ENCODE measurements around the gene P3H1.
A peak's percentile ranks its signal among the peaks of the same experiment; 100 is the strongest.
"Not testable (repeated sequence)": the region's sequence is repeated elsewhere in the genome, so short reads cannot be mapped to it uniquely, and the experiment has no call there.

The P3H1 gene, protein sequence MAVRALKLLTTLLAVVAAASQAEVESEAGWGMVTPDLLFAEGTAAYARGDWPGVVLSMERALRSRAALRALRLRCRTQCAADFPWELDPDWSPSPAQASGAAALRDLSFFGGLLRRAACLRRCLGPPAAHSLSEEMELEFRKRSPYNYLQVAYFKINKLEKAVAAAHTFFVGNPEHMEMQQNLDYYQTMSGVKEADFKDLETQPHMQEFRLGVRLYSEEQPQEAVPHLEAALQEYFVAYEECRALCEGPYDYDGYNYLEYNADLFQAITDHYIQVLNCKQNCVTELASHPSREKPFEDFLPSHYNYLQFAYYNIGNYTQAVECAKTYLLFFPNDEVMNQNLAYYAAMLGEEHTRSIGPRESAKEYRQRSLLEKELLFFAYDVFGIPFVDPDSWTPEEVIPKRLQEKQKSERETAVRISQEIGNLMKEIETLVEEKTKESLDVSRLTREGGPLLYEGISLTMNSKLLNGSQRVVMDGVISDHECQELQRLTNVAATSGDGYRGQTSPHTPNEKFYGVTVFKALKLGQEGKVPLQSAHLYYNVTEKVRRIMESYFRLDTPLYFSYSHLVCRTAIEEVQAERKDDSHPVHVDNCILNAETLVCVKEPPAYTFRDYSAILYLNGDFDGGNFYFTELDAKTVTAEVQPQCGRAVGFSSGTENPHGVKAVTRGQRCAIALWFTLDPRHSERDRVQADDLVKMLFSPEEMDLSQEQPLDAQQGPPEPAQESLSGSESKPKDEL

GRCh38 chr1:42766741-42767509 is at the start of gene P3H1, which contains the start of gene C1orf50:
Gene P3H1 (minus strand): TSS chr1:42767028. CDS start chr1:42766971, 57 bp downstream.
Gene C1orf50 (plus strand): TSS chr1:42767249. CDS start chr1:42767312, 63 bp downstream.
- H3K4me3 Mint-ChIP-seq = no peak within 1 kb of the TSS
- H3K9me3 Mint-ChIP-seq = no peaks in the 10 kb centered on the region
- no peaks in the 10 kb centered on the region for H3K27me3 Mint-ChIP-seq (ENCODE audit: low read depth)
- peaks cover 7% of the 10 kb centered on the region for H3K36me3 Mint-ChIP-seq (ENCODE audit: low read depth)
- peak within 1 kb of the TSS; percentile 88 for H3K27ac Mint-ChIP-seq
- H3K4me1 Mint-ChIP-seq (ENCODE audit: low read depth) = peaks cover 21% of the 10 kb centered on the region

- peaks cover 5% of the 10 kb centered on the region for H3K27me3 Mint-ChIP-seq (ENCODE audit: low read depth)
- H3K9me3 Mint-ChIP-seq = no peaks in the 10 kb centered on the region
- peak overlapping the region; percentile 78 for H3K27ac Mint-ChIP-seq
- peaks cover 13% of the 10 kb centered on the region for H3K4me1 Mint-ChIP-seq (ENCODE audit: low read depth)
- H3K36me3 Mint-ChIP-seq (ENCODE audit: low read depth) = peaks cover 8% of the 10 kb centered on the region
- peak overlapping the region; percentile 82 for H3K4me3 Mint-ChIP-seq
Measured at GRCh38 chr1:42815941-42816584, 49.2 kb upstream of the P3H1 start.

DNA sequence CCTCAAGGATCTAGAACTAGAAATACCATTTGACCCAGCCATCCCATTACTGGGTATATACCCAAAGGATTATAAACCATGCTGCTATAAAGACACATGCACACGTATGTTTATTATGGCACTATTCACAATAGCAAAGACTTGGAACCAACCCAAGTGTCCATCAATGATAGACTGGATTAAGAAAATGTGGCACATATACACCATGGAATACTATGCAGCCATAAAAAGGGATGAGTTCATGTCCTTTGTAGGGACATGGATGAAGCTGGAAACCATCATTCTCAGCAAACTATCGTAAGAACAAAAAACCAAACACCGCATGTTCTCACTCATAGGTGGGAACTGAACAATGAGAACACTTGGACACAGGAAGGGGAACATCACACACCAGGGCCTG is 48.0 kb upstream of the P3H1 start:
- not testable (repeated sequence) for H3K27me3 Mint-ChIP-seq (ENCODE audit: low read depth); H3K9me3 Mint-ChIP-seq; H3K4me3 Mint-ChIP-seq; H3K27ac Mint-ChIP-seq; H3K36me3 Mint-ChIP-seq (ENCODE audit: low read depth)
- H3K4me1 Mint-ChIP-seq (ENCODE audit: low read depth) = peaks cover 13% of the 10 kb centered on the region

- Mint-ChIP-seq H3K36me3 (ENCODE audit: low read depth) (peaks cover 4% of the 10 kb centered on the region), H3K27ac (peak overlapping the region; percentile 23), H3K27me3 (ENCODE audit: low read depth) (no peaks in the 10 kb centered on the region), H3K4me1 (ENCODE audit: low read depth) (peaks cover 3% of the 10 kb centered on the region), H3K4me3 (no peak overlapping the region), H3K9me3 (no peaks in the 10 kb centered on the region)
Measured at GRCh38 chr1:42807056-42807668, 40.3 kb upstream of the P3H1 start.

- Mint-ChIP-seq H3K27me3 (ENCODE audit: low read depth) (no peaks in the 10 kb centered on the region), H3K36me3 (ENCODE audit: low read depth) (peaks cover 4% of the 10 kb centered on the region), H3K27ac (no peak overlapping the region), H3K9me3 (no peaks in the 10 kb centered on the region), H3K4me1 (ENCODE audit: low read depth) (peaks cover 3% of the 10 kb centered on the region), H3K4me3 (no peak overlapping the region)
Measured at GRCh38 chr1:42806593-42806992, 39.8 kb upstream of the P3H1 start.

DNA sequence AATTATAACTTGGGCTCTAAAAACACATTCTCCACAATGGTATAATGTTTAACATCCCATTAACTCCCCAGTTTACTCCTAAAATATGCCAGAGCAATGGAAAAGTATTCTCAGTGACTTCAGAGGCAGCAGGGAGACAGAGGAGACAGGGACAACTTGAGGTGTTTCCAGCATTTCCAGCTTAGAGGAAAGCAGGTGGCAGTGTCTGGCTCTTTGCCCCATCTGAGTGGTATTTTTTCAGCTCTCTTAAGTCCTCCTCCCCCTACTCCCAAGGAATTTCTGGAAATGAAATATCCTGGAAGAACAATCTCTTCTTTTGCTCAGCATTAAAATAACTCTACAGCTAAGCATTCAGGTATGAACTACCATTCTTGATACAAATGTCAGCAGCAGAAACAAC is 39.3 kb upstream of the P3H1 start:
- Mint-ChIP-seq H3K9me3 (no peaks in the 10 kb centered on the region), H3K4me3 (no peak overlapping the region), H3K4me1 (ENCODE audit: low read depth) (peaks cover 3% of the 10 kb centered on the region), H3K27me3 (ENCODE audit: low read depth) (no peaks in the 10 kb centered on the region), H3K27ac (no peak overlapping the region), H3K36me3 (ENCODE audit: low read depth) (peaks cover 4% of the 10 kb centered on the region)

DNA sequence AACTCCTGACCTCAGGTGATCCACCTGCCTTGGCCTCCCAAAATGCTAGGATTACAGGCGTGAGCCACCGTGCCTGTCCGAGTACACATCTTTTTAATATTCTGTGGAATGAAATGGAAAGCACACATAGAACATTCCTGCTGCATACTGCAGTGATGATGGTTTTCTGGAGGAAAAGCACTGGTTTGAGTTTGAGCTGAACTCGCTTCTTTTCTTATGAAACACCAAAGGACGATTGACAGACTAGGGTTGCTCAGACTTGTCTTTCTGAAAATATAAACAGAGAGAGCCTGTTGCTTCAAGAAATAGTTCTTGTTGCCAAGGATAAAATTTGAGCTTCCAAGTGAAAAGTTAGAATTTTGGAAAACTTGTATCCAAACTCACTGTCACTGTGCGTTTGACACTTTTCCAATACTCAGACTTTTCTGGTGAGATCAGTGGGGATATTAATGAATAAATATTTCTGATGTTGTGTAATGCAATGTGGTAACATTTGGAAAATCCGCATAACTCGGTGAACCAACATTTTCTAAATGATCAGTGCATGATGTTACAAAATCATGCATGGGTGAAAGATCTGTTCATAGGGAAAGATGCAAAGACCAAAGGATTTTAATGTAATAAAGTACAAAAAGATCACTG is 35.1 kb upstream of the P3H1 start:
- Mint-ChIP-seq H3K4me1 (ENCODE audit: low read depth) (no peaks in the 10 kb centered on the region), H3K9me3 (no peaks in the 10 kb centered on the region), H3K27me3 (ENCODE audit: low read depth) (peaks cover 13% of the 10 kb centered on the region), H3K4me3 (no peak overlapping the region), H3K36me3 (ENCODE audit: low read depth) (peaks cover 4% of the 10 kb centered on the region), H3K27ac (no peak overlapping the region)

DNA sequence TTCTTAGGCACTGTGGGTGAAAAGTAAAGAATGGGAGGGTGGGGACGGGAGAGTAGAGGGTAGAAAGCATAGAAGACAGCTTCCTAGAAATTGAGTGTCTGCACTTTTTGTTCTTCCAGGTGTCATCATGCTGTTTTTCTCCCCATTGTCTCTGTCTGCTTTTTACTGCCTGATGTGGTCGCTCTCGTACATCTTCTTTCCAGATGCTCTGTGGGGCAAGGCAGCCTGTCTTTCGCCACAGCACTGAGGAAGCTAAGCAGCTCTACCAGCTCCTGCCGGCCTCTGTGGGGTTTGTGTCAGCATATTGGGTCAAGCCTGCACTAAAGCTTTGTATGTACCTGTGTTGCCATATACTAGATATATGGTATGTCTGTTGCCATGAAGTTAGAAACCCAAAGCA is 31.2 kb upstream of the P3H1 start:
- Mint-ChIP-seq H3K4me1 (ENCODE audit: low read depth) (no peaks in the 10 kb centered on the region), H3K36me3 (ENCODE audit: low read depth) (no peaks in the 10 kb centered on the region), H3K27ac (no peak overlapping the region), H3K27me3 (ENCODE audit: low read depth) (peaks cover 21% of the 10 kb centered on the region), H3K9me3 (no peaks in the 10 kb centered on the region), H3K4me3 (no peak overlapping the region)

- peaks cover 21% of the 10 kb centered on the region for H3K27me3 Mint-ChIP-seq (ENCODE audit: low read depth)
- H3K27ac Mint-ChIP-seq = no peak overlapping the region
- no peaks in the 10 kb centered on the region for H3K36me3 Mint-ChIP-seq (ENCODE audit: low read depth)
- no peaks in the 10 kb centered on the region for H3K4me1 Mint-ChIP-seq (ENCODE audit: low read depth)
- no peak overlapping the region for H3K4me3 Mint-ChIP-seq
- H3K9me3 Mint-ChIP-seq = no peaks in the 10 kb centered on the region
Measured at GRCh38 chr1:42797414-42797813, 30.6 kb upstream of the P3H1 start.

DNA sequence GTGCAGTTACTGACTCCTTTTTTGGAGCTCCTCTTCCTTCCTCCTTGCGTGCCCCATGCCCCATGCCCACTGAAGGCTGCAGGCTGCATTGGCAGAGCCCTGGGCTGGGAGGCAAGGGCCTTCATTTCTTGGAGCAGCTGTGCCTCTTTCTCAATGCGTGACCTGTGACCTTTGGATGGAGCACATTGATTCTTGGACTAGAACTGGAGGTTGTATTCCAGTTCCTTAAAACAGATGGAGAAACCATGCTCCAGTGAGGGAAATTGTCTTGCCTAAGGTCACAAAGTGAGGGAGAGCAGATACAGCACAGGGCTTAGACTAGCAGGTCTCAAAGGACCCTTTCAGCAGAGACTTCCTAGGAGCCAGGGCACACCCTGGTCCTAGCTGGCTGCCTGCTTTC is 27.0 kb upstream of the P3H1 start:
- H3K27me3 Mint-ChIP-seq (ENCODE audit: low read depth) = peaks cover 19% of the 10 kb centered on the region
- H3K9me3 Mint-ChIP-seq = no peaks in the 10 kb centered on the region
- no peaks in the 10 kb centered on the region for H3K4me1 Mint-ChIP-seq (ENCODE audit: low read depth)
- no peaks in the 10 kb centered on the region for H3K36me3 Mint-ChIP-seq (ENCODE audit: low read depth)
- H3K4me3 Mint-ChIP-seq = no peak overlapping the region
- H3K27ac Mint-ChIP-seq = no peak overlapping the region

GRCh38 chr1:42788021-42788420 is 21.2 kb upstream of the P3H1 start:
- no peak overlapping the region for H3K27ac Mint-ChIP-seq

DNA sequence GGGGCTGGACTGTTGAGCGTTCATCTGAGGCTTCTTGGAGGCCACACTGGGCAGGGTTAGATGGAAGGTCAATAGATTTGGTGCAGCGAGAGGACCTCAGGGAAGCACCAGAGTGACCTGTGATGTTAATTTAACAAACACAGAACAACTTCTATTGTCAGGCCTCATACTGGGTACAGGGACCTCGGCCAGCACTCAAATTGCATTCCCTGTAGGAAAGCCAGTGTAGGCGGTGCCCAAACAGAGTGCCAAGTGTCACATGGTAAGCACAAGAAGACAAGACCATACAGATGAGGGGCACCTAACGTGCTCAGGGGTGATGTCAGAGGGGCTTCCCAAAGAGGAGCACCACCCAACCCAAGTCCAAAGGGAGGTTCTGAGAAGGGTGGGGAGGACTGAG is 19.3 kb upstream of the P3H1 start:
- peak overlapping the region; percentile 62 for H3K4me3 Mint-ChIP-seq
- H3K27me3 Mint-ChIP-seq (ENCODE audit: low read depth) = peaks cover 1% of the 10 kb centered on the region
- no peaks in the 10 kb centered on the region for H3K9me3 Mint-ChIP-seq
- H3K4me1 Mint-ChIP-seq (ENCODE audit: low read depth) = peaks cover 11% of the 10 kb centered on the region
- H3K27ac Mint-ChIP-seq = peak overlapping the region; percentile 66
- peaks cover 9% of the 10 kb centered on the region for H3K36me3 Mint-ChIP-seq (ENCODE audit: low read depth)

More at GRCh38 chr1:42788021-42788420, 21.2 kb upstream of the P3H1 start:
- Mint-ChIP-seq H3K4me1 (ENCODE audit: low read depth) (peaks cover 11% of the 10 kb centered on the region), H3K27me3 (ENCODE audit: low read depth) (peaks cover 4% of the 10 kb centered on the region), H3K4me3 (no peak overlapping the region), H3K36me3 (ENCODE audit: low read depth) (peaks cover 5% of the 10 kb centered on the region), H3K9me3 (no peaks in the 10 kb centered on the region)

GRCh38 chr1:42784946-42785693 is 18.3 kb upstream of the P3H1 start, which contains the start of gene TMEM269:
Gene TMEM269 (plus strand): TSS chr1:42784991. CDS start chr1:42789894, 4,903 bp downstream.
- Mint-ChIP-seq H3K9me3 (no peaks in the 10 kb centered on the region), H3K36me3 (ENCODE audit: low read depth) (peaks cover 14% of the 10 kb centered on the region), H3K4me3 (peak within 1 kb of the TSS; percentile 62), H3K4me1 (ENCODE audit: low read depth) (peaks cover 11% of the 10 kb centered on the region), H3K27ac (peak within 1 kb of the TSS; percentile 66), H3K27me3 (ENCODE audit: low read depth) (no peaks in the 10 kb centered on the region)

Measured in T-helper 1 cell treated with Interleukin-12 subunit alpha and Interleukin-12 subunit beta and Interleukin-4 antibody, amounts not matched to agents 30 μg/mL and 1 μg/mL, for 36 hours (primary cell).